ENCODE results near the gene ABCA4. TPM values are rescaled to one million over a fixed set of nuclear protein-coding genes. Genes with fewer than 3 reads are reported as not detected.

ABCA4 gene
- total RNA-seq, 4 donors from 2014 or later: 0.19 to 1.7 (median 0.45) TPM

GRCh38 chr1:94119306-94119705 is 1.6 kb downstream of the ABCA4 start:
- Histone ChIP-seq H3K4me3 (no peak overlapping the region), H3K27me3 (peaks cover 0 to 10% (median 0%) of the 10 kb centered on the region in 4 donors), H3K9me3 (no peaks in the 10 kb centered on the region), H3K27ac (replicated peaks in 1 of 4) (no peak overlapping the region), H3K4me1 (no peaks in the 10 kb centered on the region), H3K36me3 (no peaks in the 10 kb centered on the region)
- WGBS: 85% methylated on average over 6 of the region's 6 CpGs
- intact Hi-C loops (cut with DNase I): no loop called here
- TF ChIP-seq POLR2A (IDR thresholded peaks at IDR 0.05; ENCODE audit: low read depth) (no peak), CTCF (IDR thresholded peaks at IDR 0.05) (no peak), EP300 (IDR thresholded peaks at IDR 0.05) (no peak), POLR2AphosphoS5 (IDR thresholded peaks at IDR 0.05) (no peak)
- no peak for DNase-seq (ENCODE audit: extremely low spot score)

GRCh38 chr1:94118471-94118870 is 2.5 kb downstream of the ABCA4 start:
- DNase-seq (ENCODE audit: extremely low spot score): no peak
- peaks cover 0 to 10% (median 0%) of the 10 kb centered on the region in 4 donors for H3K27me3 ChIP-seq
- WGBS: 100% methylated on average over 1 of the region's 7 CpGs

GRCh38 chr1:94118013-94118412 is 2.9 kb downstream of the ABCA4 start:
- 76% methylated on average over 7 of the region's 7 CpGs for WGBS
- TF ChIP-seq POLR2A (IDR thresholded peaks at IDR 0.05; ENCODE audit: low read depth) (no peak), POLR2AphosphoS5 (IDR thresholded peaks at IDR 0.05) (no peak), EP300 (IDR thresholded peaks at IDR 0.05) (no peak), CTCF (IDR thresholded peaks at IDR 0.05) (no peak)
- Histone ChIP-seq H3K4me3 (no peak overlapping the region), H3K4me1 (no peaks in the 10 kb centered on the region), H3K27me3 (peaks cover 0 to 10% (median 0%) of the 10 kb centered on the region in 4 donors), H3K27ac (replicated peaks in 1 of 4) (no peak overlapping the region), H3K36me3 (no peaks in the 10 kb centered on the region), H3K9me3 (no peaks in the 10 kb centered on the region)
- no peak for DNase-seq (ENCODE audit: extremely low spot score)
- intact Hi-C loops (cut with DNase I): no loop called here

More at GRCh38 chr1:94118471-94118870, 2.5 kb downstream of the ABCA4 start:
- intact Hi-C loops (cut with DNase I): no loop called here
- Histone ChIP-seq H3K27ac (replicated peaks in 1 of 4) (no peak overlapping the region), H3K9me3 (no peaks in the 10 kb centered on the region), H3K4me1 (no peaks in the 10 kb centered on the region), H3K36me3 (no peaks in the 10 kb centered on the region), H3K4me3 (no peak overlapping the region)
- no peak for TF ChIP-seq CTCF (IDR thresholded peaks at IDR 0.05)
- no peak for TF ChIP-seq POLR2AphosphoS5 (IDR thresholded peaks at IDR 0.05)
- no peak for TF ChIP-seq EP300 (IDR thresholded peaks at IDR 0.05)
- TF ChIP-seq POLR2A (IDR thresholded peaks at IDR 0.05; ENCODE audit: low read depth): no peak

- TF ChIP-seq EP300 (IDR thresholded peaks at IDR 0.05): no peak
- no peak for TF ChIP-seq POLR2A (IDR thresholded peaks at IDR 0.05; ENCODE audit: low read depth)
- no peak for TF ChIP-seq POLR2AphosphoS5 (IDR thresholded peaks at IDR 0.05)
- TF ChIP-seq CTCF (IDR thresholded peaks at IDR 0.05): no peak
- no peak for DNase-seq (ENCODE audit: extremely low spot score)
- Histone ChIP-seq H3K4me1 (no peaks in the 10 kb centered on the region), H3K9me3 (no peaks in the 10 kb centered on the region), H3K36me3 (no peaks in the 10 kb centered on the region), H3K4me3 (no peak overlapping the region), H3K27ac (replicated peaks in 1 of 4) (no peak overlapping the region), H3K27me3 (peaks cover 0 to 10% (median 0%) of the 10 kb centered on the region in 4 donors)
- WGBS: 89% methylated on average over 14 of the region's 14 CpGs
- intact Hi-C loops (cut with DNase I): no loop called here
These were observed 3.6 kb downstream of the ABCA4 start for GRCh38 chr1:94117259-94117851.

Measured in esophagus muscularis mucosa (tissue), 4 donors.